Esophagus squamous epithelium (tissue), 5 donors: Measurements from ENCODE around the gene CTIF. TPM values are rescaled to one million over a fixed set of nuclear protein-coding genes. Genes with fewer than 3 reads are reported as not detected.
"Not testable (repeated sequence)": the region's sequence is repeated elsewhere in the genome, so short reads cannot be mapped to it uniquely, and the experiment has no call there.

ENCODE experiments used
- DNase-seq: peaks from one replicate; lab custom pipeline; 2025; lab: John Stamatoyannopoulos, UW
- H3K27ac ChIP-seq, 4 donors: fragments of 200-600 bp; sonication (generic); one replicate each; pipeline ENCODE4 v1.5.1; 2016 to 2019; ENCODE audit warnings: mild to moderate bottlenecking in 1 of 4
- H3K27me3 ChIP-seq, 4 donors: fragments of 200-600 bp; sonication (generic); 1 replicate in 3 of 4; 2 replicates in 1 of 4; pipeline versions ENCODE4 v1.5.1 to v1.6.0; 2017 to 2021; ENCODE audit warnings: antibody characterized with exemption in 1 of 4
- H3K36me3 ChIP-seq, 3 donors: fragments of 200-600 bp; sonication (generic); one replicate each; pipeline ENCODE4 v1.5.1; 2016 to 2019
- H3K4me1 ChIP-seq, 3 donors: fragments of 200-600 bp; sonication (generic); one replicate each; pipeline ENCODE4 v1.5.1; 2017 to 2019
- H3K4me3 ChIP-seq, 4 donors: fragments of 200-600 bp; sonication (generic); 1 replicate in 3 of 4; 2 replicates in 1 of 4; pipeline ENCODE4 v1.5.1; 2016 to 2019; ENCODE audit warnings: mild to moderate bottlenecking in 2 of 4, moderate library complexity in 1 of 4
- H3K9me3 ChIP-seq, 3 donors: fragments of 200-600 bp; sonication (generic); one replicate each; pipeline ENCODE4 v1.5.1; 2016 to 2019
- CTCF ChIP-seq, 6 experiments: fragments of 450-650 bp in 4 of 6; fragments of 200-600 bp in 2 of 6; sonication (generic) in 2 of 6; IDR thresholded peaks; one replicate each; pipeline ENCODE4 v1.5.1; 2016 to 2019; ENCODE audit warnings: antibody characterized with exemption in 6 of 6, mild to moderate bottlenecking in 4 of 6, moderate library complexity in 4 of 6
- POLR2A ChIP-seq, 4 donors: fragments of 450-650 bp; IDR thresholded peaks; one replicate each; pipeline ENCODE4 v1.6.1; 2017; ENCODE audit warnings: antibody characterized with exemption in 4 of 4, mild to moderate bottlenecking in 4 of 4, moderate library complexity in 3 of 4
- WGBS, 2 donors: methylation state at CpG; one replicate each; pipeline ENCODE4 v1.1.5; 2018; 5-methylcytosine and 5-hydroxymethylcytosine counted together
- intact Hi-C: fragments of 100-400 bp; cut with DNase I; formaldehyde crosslinking; loops from one replicate; pipeline ENCODE4 v1.15.0; 2022
- total RNA-seq, 4 donors: library from RNA; depleted of rRNA; stranded (reverse); fragments of >200 nt; gene quantifications; one replicate each; pipeline ENCODE4 v1.1.0, GENCODE V29; 2016
- donor health status: DM: yes; HTN: yes; CAD: no.

Gene CTIF
- total RNA-seq, 4 donors from 2014 or later, result 4.7 to 24.2 (median 10.2) TPM

- no peaks in the 10 kb centered on the region for H3K4me1 ChIP-seq
- 55 to 69% methylated on average over 4 to 6 of the region's 10 CpGs for WGBS, 2 donors
- TF ChIP-seq CTCF (IDR thresholded peaks at IDR 0.05), result no peak
- no peak for TF ChIP-seq POLR2A (IDR thresholded peaks at IDR 0.05)
- no peak for DNase-seq
- no peaks in the 10 kb centered on the region for H3K36me3 ChIP-seq
- no peaks in the 10 kb centered on the region for H3K9me3 ChIP-seq
- H3K4me3 ChIP-seq, result no peak overlapping the region
- intact Hi-C loops, result no loop called here
- no peaks in the 10 kb centered on the region for H3K27me3 ChIP-seq
- no peak overlapping the region for H3K27ac ChIP-seq
Measured at GRCh38 chr18:48645427-48646002, 106.7 kb downstream of the CTIF start.

- H3K27ac ChIP-seq, result no peak overlapping the region
- H3K4me3 ChIP-seq, result no peak overlapping the region
- no peak for TF ChIP-seq POLR2A (IDR thresholded peaks at IDR 0.05)
- TF ChIP-seq CTCF (IDR thresholded peaks at IDR 0.05), result no peak
- intact Hi-C loops, result no loop called here
- no peaks in the 10 kb centered on the region for H3K9me3 ChIP-seq
- H3K27me3 ChIP-seq, result no peaks in the 10 kb centered on the region
- no peaks in the 10 kb centered on the region for H3K36me3 ChIP-seq
- no peaks in the 10 kb centered on the region for H3K4me1 ChIP-seq
- 66 to 70% methylated on average over 2 of the region's 2 CpGs for WGBS, 2 donors
- DNase-seq, result no peak
Measured at GRCh38 chr18:48646976-48647375, 108.1 kb downstream of the CTIF start.

- Histone ChIP-seq H3K9me3 (no peaks in the 10 kb centered on the region), H3K27ac (no peak overlapping the region), H3K27me3 (no peaks in the 10 kb centered on the region), H3K4me3 (no peak overlapping the region), H3K4me1 (no peaks in the 10 kb centered on the region), H3K36me3 (no peaks in the 10 kb centered on the region)
- 76 to 86% methylated on average over 5 of the region's 7 CpGs for WGBS, 2 donors
- TF ChIP-seq CTCF (IDR thresholded peaks at IDR 0.05) (no peak), POLR2A (IDR thresholded peaks at IDR 0.05) (no peak)
- intact Hi-C loops, result no loop called here
- DNase-seq, result no peak
Measured at GRCh38 chr18:48649231-48649630, 110.4 kb downstream of the CTIF start.

- 94 to 98% methylated on average over 4 of the region's 4 CpGs for WGBS, 2 donors
- H3K9me3 ChIP-seq, H3K4me3 ChIP-seq, H3K27me3 ChIP-seq, H3K27ac ChIP-seq, DNase-seq, intact Hi-C loops, H3K36me3 ChIP-seq, H3K4me1 ChIP-seq: not testable (repeated sequence)
Measured at GRCh38 chr18:48654591-48654990, 115.8 kb downstream of the CTIF start.

- Histone ChIP-seq H3K27me3 (no peaks in the 10 kb centered on the region), H3K4me3 (no peak overlapping the region), H3K4me1 (peaks cover 0 to 5% (median 2%) of the 10 kb centered on the region in 3 donors), H3K27ac (no peak overlapping the region), H3K36me3 (no peaks in the 10 kb centered on the region), H3K9me3 (no peaks in the 10 kb centered on the region)
- WGBS, 2 donors, result 75 to 100% methylated on average over 1 of the region's 2 CpGs
- no peak for DNase-seq
- intact Hi-C loops, result no loop called here
- TF ChIP-seq CTCF (IDR thresholded peaks at IDR 0.05) (no peak), POLR2A (IDR thresholded peaks at IDR 0.05) (no peak)
Measured at GRCh38 chr18:48655508-48655907, 116.7 kb downstream of the CTIF start.

- no peak for DNase-seq
- Histone ChIP-seq H3K4me1 (peaks cover 0 to 8% (median 5%) of the 10 kb centered on the region in 3 donors), H3K4me3 (no peak overlapping the region), H3K9me3 (no peaks in the 10 kb centered on the region), H3K27ac (no peak overlapping the region), H3K36me3 (no peaks in the 10 kb centered on the region), H3K27me3 (no peaks in the 10 kb centered on the region)
- WGBS, 2 donors, result 60 to 70% methylated on average over 1 to 2 of the region's 2 CpGs
- intact Hi-C loops, result no loop called here
- TF ChIP-seq POLR2A (IDR thresholded peaks at IDR 0.05) (no peak), CTCF (IDR thresholded peaks at IDR 0.05) (no peak)
Measured at GRCh38 chr18:48656176-48656575, 117.3 kb downstream of the CTIF start.
